ENCODE data around the gene UMAD1.

Gene UMAD1

DNA sequence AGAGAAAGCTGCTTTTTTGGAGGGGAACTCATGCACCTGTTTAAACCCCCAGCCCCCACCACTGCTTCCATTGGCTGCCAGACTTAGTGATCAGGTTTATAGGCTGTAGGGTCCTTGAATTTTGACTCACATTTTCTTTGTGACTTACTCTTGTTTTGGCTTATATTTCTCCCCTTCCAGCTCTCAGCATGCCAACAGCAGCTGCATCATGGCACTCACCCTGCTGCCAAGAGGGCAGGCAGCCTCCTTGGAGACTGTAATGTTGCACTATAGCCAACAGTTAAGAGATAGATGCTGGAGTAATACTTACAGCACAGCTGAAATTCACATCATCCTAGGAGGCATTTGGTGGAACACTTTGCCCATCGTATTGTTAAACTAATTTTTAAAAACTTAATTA lies 230.0 kb downstream of the UMAD1 start:
- no peak for DNase-seq (ENCODE audit: low read depth in 1 of 2, low spot score in 1 of 2)

DNA sequence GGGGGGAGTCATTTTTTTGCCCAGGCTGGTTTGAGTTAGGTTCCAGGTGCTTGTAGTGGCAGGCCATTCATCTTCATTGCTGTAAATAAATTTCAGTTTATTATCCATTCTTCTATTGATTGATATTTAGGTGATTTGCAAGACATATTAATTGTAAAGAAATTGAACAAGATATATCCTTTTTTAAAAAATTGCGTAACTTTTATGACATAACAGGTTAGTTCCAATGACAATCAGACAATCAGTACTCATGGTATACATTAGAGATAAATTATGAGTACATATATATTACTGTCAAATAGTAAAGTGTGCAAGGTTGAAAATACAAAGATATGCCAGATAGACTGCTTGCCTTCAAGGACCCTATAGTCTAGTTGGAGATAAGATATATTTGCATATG lies 235.9 kb downstream of the UMAD1 start:
- no peak for DNase-seq (ENCODE audit: low read depth in 1 of 2, low spot score in 1 of 2)

DNA sequence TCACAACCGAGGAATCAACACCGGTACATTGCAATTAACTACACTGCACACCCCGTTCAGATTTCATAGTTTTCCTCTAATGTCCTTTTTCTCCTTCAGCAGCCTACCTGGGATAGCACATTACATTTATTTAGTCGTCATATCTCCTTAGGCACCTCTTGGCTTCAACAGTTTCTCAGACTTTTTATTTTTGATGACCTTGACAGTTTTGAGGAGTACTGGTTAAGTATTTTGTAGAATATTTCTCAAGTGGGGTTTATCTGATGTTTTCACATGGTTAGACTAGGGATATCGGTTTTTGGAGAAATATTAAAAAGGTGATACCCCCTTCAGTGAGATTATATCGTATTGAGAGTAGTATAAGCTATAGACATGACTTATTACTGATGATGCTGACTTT lies 241.0 kb downstream of the UMAD1 start:
- no peak for DNase-seq (ENCODE audit: low read depth in 1 of 2, low spot score in 1 of 2)

- no peak for DNase-seq (ENCODE audit: low read depth in 1 of 2, low spot score in 1 of 2)
These were observed 242.3 kb downstream of the UMAD1 start for GRCh38 chr7:7882888-7883287.

GRCh38 chr7:7883394-7883793 lies 242.8 kb downstream of the UMAD1 start:
- DNase-seq (ENCODE audit: low read depth in 1 of 2, low spot score in 1 of 2): no peak

GRCh38 chr7:7884855-7885254 lies 244.3 kb downstream of the UMAD1 start:
- DNase-seq (ENCODE audit: low read depth in 1 of 2, low spot score in 1 of 2): no peak

DNA sequence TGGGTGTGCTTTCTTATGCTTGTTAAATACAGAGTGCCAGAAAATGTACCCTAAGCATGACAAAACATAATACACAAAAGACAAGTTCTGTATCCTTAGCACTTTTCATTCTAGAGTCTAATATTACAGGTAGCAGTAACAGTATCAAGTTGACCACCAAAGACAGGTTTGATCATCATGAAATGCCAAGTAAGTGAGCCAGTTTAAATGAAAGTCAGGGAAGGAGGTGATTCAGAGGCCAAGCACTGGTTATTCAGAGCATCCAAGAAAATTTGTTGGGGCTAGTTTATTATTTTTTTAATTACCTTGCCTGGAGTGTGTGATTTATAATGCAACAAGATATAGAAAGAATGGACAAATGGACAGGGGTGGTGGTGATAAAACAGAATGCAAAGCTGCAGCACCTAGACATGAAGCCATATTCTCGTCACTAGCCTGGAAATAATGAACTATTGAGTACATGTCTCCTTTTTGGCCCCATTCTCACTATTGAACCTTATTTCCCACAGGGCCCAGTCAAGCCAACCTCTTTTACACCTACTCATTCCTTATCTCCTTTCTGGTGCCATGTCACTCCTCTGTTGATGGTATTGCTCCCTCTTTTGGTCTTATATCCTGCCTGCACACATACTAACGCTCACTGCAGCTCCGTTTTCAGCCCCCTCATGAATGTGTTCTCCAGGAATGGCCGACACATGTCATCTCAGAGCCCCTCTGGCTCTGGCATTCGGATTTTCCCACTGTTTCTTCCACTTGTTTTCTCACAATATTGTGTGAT lies 249.4 kb downstream of the UMAD1 start:
- DNase-seq (ENCODE audit: low read depth in 1 of 2, low spot score in 1 of 2): no peak

GRCh38 chr7:7895004-7895650 lies 254.6 kb downstream of the UMAD1 start:
- DNase-seq (ENCODE audit: low read depth in 1 of 2, low spot score in 1 of 2): no peak

- DNase-seq (ENCODE audit: low read depth in 1 of 2, low spot score in 1 of 2): no peak
These were observed 255.2 kb downstream of the UMAD1 start for GRCh38 chr7:7895754-7896153.

DNA sequence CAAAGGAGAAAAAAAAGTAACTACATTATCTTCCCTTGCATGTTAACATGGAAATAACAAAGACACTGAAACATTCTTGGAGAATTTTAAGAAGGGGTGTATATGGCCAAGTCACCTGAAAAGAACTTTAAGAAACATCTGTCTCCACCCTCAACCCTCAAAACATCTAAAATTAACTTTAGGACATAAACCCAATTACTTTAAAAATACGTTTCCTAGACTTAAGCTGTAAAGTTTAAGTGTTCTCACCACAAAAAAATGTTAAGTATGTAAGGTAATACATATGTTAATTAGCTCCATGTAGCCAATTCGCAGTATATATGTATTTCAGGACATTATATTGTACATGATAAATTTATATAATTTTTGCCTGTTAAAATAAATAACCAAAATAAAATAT lies 257.0 kb downstream of the UMAD1 start:
- no peak for DNase-seq (ENCODE audit: low read depth in 1 of 2, low spot score in 1 of 2)

- DNase-seq (ENCODE audit: low read depth in 1 of 2, low spot score in 1 of 2): no peak
These were observed 257.5 kb downstream of the UMAD1 start for GRCh38 chr7:7897949-7898515.

DNA sequence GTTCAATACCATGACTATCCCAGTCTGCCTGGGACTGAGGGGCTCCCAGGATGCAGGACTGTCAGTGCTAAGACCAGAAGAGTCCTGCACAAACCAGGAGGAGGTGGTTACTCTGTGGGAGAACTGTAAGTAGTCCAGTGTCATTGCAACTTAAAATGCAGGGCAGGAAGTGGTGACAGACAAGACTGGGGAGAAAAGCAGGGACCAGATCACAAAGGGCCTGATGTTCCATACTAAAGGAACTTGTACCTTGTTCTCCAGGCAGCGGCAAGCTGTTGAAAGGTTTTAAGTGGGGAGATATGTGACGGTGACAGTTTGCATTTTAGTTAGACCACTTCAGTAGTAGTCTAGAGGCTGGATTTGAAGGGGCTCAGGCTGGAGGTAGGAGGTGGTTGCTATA lies 262.3 kb downstream of the UMAD1 start:
- no peak for DNase-seq (ENCODE audit: low read depth in 1 of 2, low spot score in 1 of 2)

GRCh38 chr7:7907306-7907705 lies 266.8 kb downstream of the UMAD1 start:
- DNase-seq (ENCODE audit: low read depth in 1 of 2, low spot score in 1 of 2): no peak

DNA sequence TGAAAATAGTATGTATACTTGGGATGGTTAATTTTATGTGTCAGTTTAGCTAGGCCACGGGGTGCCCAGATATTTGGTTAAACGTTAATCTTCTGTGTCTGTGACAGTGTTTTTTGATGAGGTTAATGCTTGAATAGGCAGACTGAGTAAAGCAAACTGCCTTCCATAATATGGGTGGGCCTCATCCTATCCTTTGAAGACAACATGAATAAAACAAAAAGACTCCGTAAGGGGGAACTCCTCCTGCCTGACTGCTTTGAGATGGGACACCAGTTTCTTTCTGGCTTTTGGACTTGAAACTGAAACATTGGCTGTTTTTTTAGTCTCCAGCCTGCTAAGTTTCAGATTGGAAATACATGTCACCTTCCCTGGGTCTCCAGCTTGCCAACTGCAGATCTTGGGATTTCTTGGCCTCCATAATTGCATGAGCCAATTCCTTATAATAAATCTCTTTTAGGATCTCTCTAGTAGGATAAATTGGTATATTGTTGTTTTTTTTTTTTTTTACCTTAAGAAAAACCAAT lies 268.1 kb downstream of the UMAD1 start:
- no peak for DNase-seq (ENCODE audit: low read depth in 1 of 2, low spot score in 1 of 2)

GRCh38 chr7:7909376-7909775 lies 268.8 kb downstream of the UMAD1 start:
- no peak for DNase-seq (ENCODE audit: low read depth in 1 of 2, low spot score in 1 of 2)

- DNase-seq (ENCODE audit: low read depth in 1 of 2, low spot score in 1 of 2): no peak
These were observed 271.0 kb downstream of the UMAD1 start for GRCh38 chr7:7911369-7912123.

DNA sequence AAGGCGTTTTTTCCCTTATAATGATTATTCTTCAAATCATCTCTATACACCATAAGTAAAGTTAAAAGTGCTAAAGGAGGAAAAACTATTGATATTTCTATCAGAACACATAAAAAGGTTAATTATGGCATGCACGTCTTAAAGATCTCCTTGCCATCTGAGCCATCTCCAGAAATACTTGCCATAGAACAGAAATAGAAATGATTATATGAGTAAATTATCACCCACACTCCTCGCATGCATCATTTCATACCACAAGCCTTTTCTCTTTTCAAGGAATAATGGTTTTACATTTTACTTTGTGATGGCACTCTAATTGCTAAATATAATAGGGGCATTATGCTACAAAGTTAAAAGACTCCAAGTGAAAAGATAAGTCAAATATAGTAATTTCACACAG lies 272.4 kb downstream of the UMAD1 start:
- no peak for DNase-seq (ENCODE audit: low read depth in 1 of 2, low spot score in 1 of 2)

DNA sequence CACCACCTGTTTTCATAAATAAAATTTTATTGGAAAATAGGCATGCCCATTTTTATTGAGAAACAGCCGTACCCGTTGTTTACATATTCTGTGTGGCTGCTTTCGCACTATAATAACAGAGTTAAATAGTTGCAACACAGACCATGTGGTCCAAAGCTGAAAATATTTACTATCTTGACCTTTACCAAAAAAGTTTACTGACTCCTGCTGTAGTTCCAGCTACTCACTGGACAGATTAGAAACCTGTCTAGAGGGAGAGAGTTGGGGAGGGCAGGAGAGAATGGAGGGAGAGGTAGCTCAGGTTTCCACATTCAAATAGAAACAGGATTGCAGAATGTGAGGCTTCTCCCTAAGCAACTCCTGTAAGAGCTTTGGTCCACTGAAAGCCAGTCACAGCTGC lies 273.0 kb downstream of the UMAD1 start:
- no peak for DNase-seq (ENCODE audit: low read depth in 1 of 2, low spot score in 1 of 2)

DNA sequence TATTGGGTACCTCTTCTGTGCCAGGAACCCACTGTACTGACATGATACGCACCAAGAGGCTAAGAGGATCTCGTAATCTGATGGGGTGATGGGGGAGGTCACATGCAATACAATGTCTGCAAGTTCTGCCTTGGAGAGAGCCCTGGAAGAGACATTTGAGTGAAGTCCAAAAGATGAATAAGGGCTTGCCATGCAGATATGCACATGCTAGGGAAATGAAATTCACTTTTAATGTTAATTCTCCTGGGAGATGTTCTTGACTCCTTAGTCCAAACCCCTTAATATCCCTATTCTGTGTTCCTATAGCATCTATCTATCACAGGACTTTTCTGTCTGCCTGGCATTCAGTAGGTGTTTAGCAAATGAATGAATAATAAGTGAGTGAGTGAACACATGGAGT lies 274.0 kb downstream of the UMAD1 start:
- DNase-seq (ENCODE audit: low read depth in 1 of 2, low spot score in 1 of 2): no peak

DNA sequence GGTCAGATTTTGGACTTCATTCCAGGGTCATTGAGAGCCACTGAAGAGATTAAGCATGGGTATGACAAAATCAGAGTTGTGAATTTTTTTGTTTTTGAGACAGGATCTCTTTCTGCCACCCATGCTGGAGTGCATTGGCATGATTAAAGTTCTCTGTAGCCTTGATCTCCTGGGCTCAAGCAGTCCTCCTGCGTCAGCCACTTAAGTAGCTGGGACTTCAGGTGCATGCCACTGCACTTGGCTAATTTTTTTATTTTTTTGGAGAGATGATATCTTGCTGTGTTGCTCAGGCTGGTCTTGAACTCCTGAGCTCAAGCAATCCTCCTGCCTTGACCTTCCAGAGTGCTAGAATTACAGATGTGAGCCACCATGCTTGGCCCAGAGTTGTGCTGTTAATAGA lies 275.5 kb downstream of the UMAD1 start:
- no peak for DNase-seq (ENCODE audit: low read depth in 1 of 2, low spot score in 1 of 2)

- DNase-seq (ENCODE audit: low read depth in 1 of 2, low spot score in 1 of 2): no peak
These were observed 277.0 kb downstream of the UMAD1 start for GRCh38 chr7:7917593-7917992.
